Neutrophil (primary cell): ENCODE results near the gene UBALD2.
"Not testable (repeated sequence)": the region's sequence is repeated elsewhere in the genome, so short reads cannot be mapped to it uniquely, and the experiment has no call there.

Experiments used
- H3K27ac ChIP-seq: fragments of 200-600 bp; sonication (generic); 2 replicates; pipeline ENCODE4 v1.5.1; 2016; ENCODE audit warnings: mild to moderate bottlenecking, moderate library complexity
- H3K27me3 ChIP-seq: fragments of 200-600 bp; sonication (generic); 2 replicates; pipeline ENCODE4 v1.6.0; 2016; ENCODE audit warnings: mild to moderate bottlenecking
- H3K36me3 ChIP-seq: fragments of 200-600 bp; sonication (generic); 2 replicates; pipeline ENCODE4 v1.5.1; 2017
- H3K4me1 ChIP-seq, 2 experiments: fragments of 200-600 bp in 1 of 2; sonication (generic) in 1 of 2; 1 replicate in 1 of 2; 2 replicates in 1 of 2; pipeline versions ENCODE4 v1.5.1 to v1.6.1; 2013 to 2016; ENCODE audit warnings: low read depth in 1 of 2, low read length in 1 of 2, mild to moderate bottlenecking in 1 of 2, moderate library complexity in 1 of 2; ENCODE audit not compliant: control insufficient read depth in 1 of 2, insufficient read depth in 1 of 2
- H3K4me3 ChIP-seq, 2 experiments: fragments of 200-600 bp in 1 of 2; sonication (generic) in 1 of 2; 1 replicate in 1 of 2; 2 replicates in 1 of 2; pipeline ENCODE4 v1.5.1; 2013 to 2016; ENCODE audit warnings: low read depth in 1 of 2, low read length in 1 of 2, mild to moderate bottlenecking in 1 of 2, moderate library complexity in 1 of 2
- H3K9me3 ChIP-seq: fragments of 200-600 bp; sonication (generic); 2 replicates; pipeline ENCODE4 v1.5.1; 2016
- CTCF ChIP-seq: fragments of 200-600 bp; sonication (generic); IDR thresholded peaks from 2 replicates; pipeline ENCODE4 v1.5.1; 2016; ENCODE audit warnings: antibody characterized with exemption

The UBALD2 gene

GRCh38 chr17:76264755-76265623 is at the start of gene UBALD2:
TSS of gene UBALD2 (plus strand) at chr17:76265348. CDS start at chr17:76265506, 158 bp downstream.
- peak within 1 kb of the TSS; percentile 98 to 99 for H3K4me3 ChIP-seq
- TF ChIP-seq CTCF, result peak; percentile 35
- H3K9me3 ChIP-seq, result no peaks in the 10 kb centered on the region
- no peaks in the 10 kb centered on the region for H3K27me3 ChIP-seq
- H3K36me3 ChIP-seq, result peaks cover 22% of the 10 kb centered on the region
- H3K27ac ChIP-seq, result peak within 1 kb of the TSS; percentile 96
- H3K4me1 ChIP-seq, result peaks cover 83% of the 10 kb centered on the region in 2 experiments

- Histone ChIP-seq H3K36me3 (no peaks in the 10 kb centered on the region), H3K4me1 (no peaks in the 10 kb centered on the region), H3K27ac (no peak overlapping the region), H3K9me3 (no peaks in the 10 kb centered on the region), H3K27me3 (peaks cover 32% of the 10 kb centered on the region), H3K4me3 (no peak overlapping the region)
- no peak for TF ChIP-seq CTCF
Measured at GRCh38 chr17:76217081-76217480, 48.1 kb upstream of the UBALD2 start.

- H3K36me3 ChIP-seq, result no peaks in the 10 kb centered on the region
- H3K27ac ChIP-seq, result no peak overlapping the region
- no peaks in the 10 kb centered on the region for H3K4me1 ChIP-seq
- H3K27me3 ChIP-seq, result peaks cover 4% of the 10 kb centered on the region
- no peak for TF ChIP-seq CTCF
- H3K9me3 ChIP-seq, result no peaks in the 10 kb centered on the region
- no peak overlapping the region for H3K4me3 ChIP-seq
Measured at GRCh38 chr17:76219670-76220383, 45.3 kb upstream of the UBALD2 start.

- peaks cover 0 to 6% of the 10 kb centered on the region in 2 experiments for H3K4me1 ChIP-seq
- peaks cover 5% of the 10 kb centered on the region for H3K27me3 ChIP-seq
- no peaks in the 10 kb centered on the region for H3K36me3 ChIP-seq
- no peaks in the 10 kb centered on the region for H3K9me3 ChIP-seq
- no peak overlapping the region for H3K27ac ChIP-seq
- TF ChIP-seq CTCF, result no peak
- no peak overlapping the region for H3K4me3 ChIP-seq
Measured at GRCh38 chr17:76223802-76224201, 41.3 kb upstream of the UBALD2 start.

GRCh38 chr17:76225373-76226086 is 39.6 kb upstream of the UBALD2 start:
- not testable (repeated sequence) for H3K4me3 ChIP-seq, H3K9me3 ChIP-seq, H3K4me1 ChIP-seq, H3K27ac ChIP-seq, H3K36me3 ChIP-seq
- peaks cover 23% of the 10 kb centered on the region for H3K27me3 ChIP-seq

- H3K9me3 ChIP-seq, H3K27ac ChIP-seq, H3K36me3 ChIP-seq, H3K4me3 ChIP-seq, H3K4me1 ChIP-seq: not testable (repeated sequence)
- H3K27me3 ChIP-seq, result peaks cover 31% of the 10 kb centered on the region
Measured at GRCh38 chr17:76226749-76227148, 38.4 kb upstream of the UBALD2 start.
